HepG2 (cell line): ENCODE results near the gene TIMM13. TPM values are rescaled to one million over a fixed set of nuclear protein-coding genes. Genes with fewer than 3 reads are reported as not detected.
A peak's percentile ranks its signal among the peaks of the same experiment; 100 is the strongest.

Source experiments
- FOXK2 ChIP-seq: fragments of 450-650 bp; IDR thresholded peaks from 2 replicates; pipeline ENCODE4 v1.6.1; 2016
- GATA4 ChIP-seq: sonication (generic); IDR thresholded peaks from 2 replicates; pipeline ENCODE4 v1.6.1; 2016; ENCODE audit warnings: antibody characterized with exemption, low read depth, borderline replicate concordance
- HNRNPK ChIP-seq: fragments of 200-400 bp; formaldehyde crosslinking; IDR thresholded peaks from 2 replicates; pipeline ENCODE4 v1.6.1; 2018; ENCODE audit warnings: low read length, low read depth, moderate library complexity, mild to moderate bottlenecking; ENCODE audit not compliant: poor library complexity, severe bottlenecking
- JUND ChIP-seq: sonication (generic); formaldehyde crosslinking; IDR thresholded peaks from 2 replicates; pipeline ENCODE4 v1.8.0; 2022; ENCODE audit warnings: mild to moderate bottlenecking, missing genetic modification reagents
- MXD4 ChIP-seq: IDR thresholded peaks from 2 replicates; pipeline ENCODE4 v1.6.1; 2016; ENCODE audit warnings: mild to moderate bottlenecking, missing biosample characterization, missing genetic modification reagents
- NFE2 ChIP-seq: sonication (generic); formaldehyde crosslinking; IDR thresholded peaks from 2 replicates; pipeline ENCODE4 v1.4.0; 2020; ENCODE audit warnings: missing genetic modification reagents
- NR2F1 ChIP-seq, 2 experiments: fragments of 450-650 bp in 1 of 2; formaldehyde crosslinking in 1 of 2; IDR thresholded peaks; 2 replicates each; pipeline versions ENCODE4 v1.5.0 to v1.6.1; 2016 to 2020; ENCODE audit warnings: mild to moderate bottlenecking in 1 of 2, missing compliant biosample characterization in 1 of 2, missing genetic modification reagents in 1 of 2, moderate library complexity in 1 of 2
- RFX5 ChIP-seq: IDR thresholded peaks from 2 replicates; pipeline ENCODE4 v1.6.1; 2011; ENCODE audit warnings: low read depth, low read length, improper control_type of control experiment
- SATB2 ChIP-seq: sonication (generic); formaldehyde crosslinking; IDR thresholded peaks from 2 replicates; pipeline ENCODE4 v1.5.0; 2020; ENCODE audit warnings: missing genetic modification reagents
- SRSF1 ChIP-seq: fragments of 200-400 bp; formaldehyde crosslinking; optimal IDR thresholded peaks from 2 replicates; pipeline ENCODE3; 2017; ENCODE audit warnings: mild to moderate bottlenecking, low read depth, low read length, moderate library complexity
- TOPORS ChIP-seq: sonication (generic); formaldehyde crosslinking; IDR thresholded peaks from 2 replicates; pipeline ENCODE4 v1.8.0; 2023; ENCODE audit warnings: mild to moderate bottlenecking, missing genetic modification reagents
- ZNF230 ChIP-seq: sonication (generic); formaldehyde crosslinking; IDR thresholded peaks from 2 replicates; pipeline ENCODE4 v1.4.0; 2020; ENCODE audit warnings: mild to moderate bottlenecking, missing genetic modification reagents
- ZNF234 ChIP-seq: sonication (generic); formaldehyde crosslinking; conservative IDR thresholded peaks from 2 replicates; pipeline ENCODE4 v1.5.1; 2020; ENCODE audit warnings: mild to moderate bottlenecking, missing genetic modification reagents
- ZNF33A ChIP-seq: sonication (generic); formaldehyde crosslinking; IDR thresholded peaks from 2 replicates; pipeline ENCODE4 v1.5.1; 2020; ENCODE audit warnings: missing genetic modification reagents, mild to moderate bottlenecking, moderate library complexity, borderline replicate concordance
- ZNF570 ChIP-seq: sonication (generic); formaldehyde crosslinking; IDR thresholded peaks from 2 replicates; pipeline ENCODE4 v1.4.0; 2020; ENCODE audit warnings: mild to moderate bottlenecking, missing genetic modification reagents, borderline replicate concordance
- ZNF577 ChIP-seq: sonication (generic); formaldehyde crosslinking; IDR thresholded peaks from 2 replicates; pipeline ENCODE4 v1.4.0; 2020; ENCODE audit warnings: mild to moderate bottlenecking, low read depth, missing genetic modification reagents, borderline replicate concordance
- ZNF776 ChIP-seq: sonication (generic); formaldehyde crosslinking; IDR thresholded peaks from 2 replicates; pipeline ENCODE4 v1.4.0; 2020; ENCODE audit warnings: mild to moderate bottlenecking, missing genetic modification reagents
- polyA plus RNA-seq, 8 experiments: library from polyadenylated mRNA; depleted of rRNA in 3 of 8; stranded (reverse) in 7 of 8; unstranded in 1 of 8; fragments of >200 nt; fragmentation: Illumina TruSeq in 4 of 8; extraction: Trizol in 4 of 8; gene quantifications; 2 replicates each; pipeline versions ENCODE4 v1.2.1 to v1.2.3, GENCODE V29; 2011 to 2016; ENCODE audit warnings: low read depth in 4 of 8, missing spikeins in 1 of 8, mixed read lengths in 1 of 8; ENCODE audit not compliant: insufficient read depth in 1 of 8
- total RNA-seq, 5 experiments: library from RNA; depleted of rRNA; stranded (reverse); fragments of >200 nt; fragmentation: Illumina TruSeq; extraction: Trizol; gene quantifications; 2 replicates each; pipeline ENCODE4 v1.2.3, GENCODE V29; 2016; ENCODE audit warnings: low read depth in 1 of 5
- TF ChIP-seq, protein P1 (sequence below): fragments of 450-650 bp; IDR thresholded peaks from 2 replicates; pipeline ENCODE4 v1.6.1; 2016
- TF ChIP-seq, protein P2 (sequence below): sonication (generic); formaldehyde crosslinking; conservative IDR thresholded peaks from 2 replicates; pipeline ENCODE4 v1.8.0; 2022; ENCODE audit warnings: mild to moderate bottlenecking, moderate library complexity, missing genetic modification reagents
- TF ChIP-seq, protein P3 (sequence below): sonication (generic); formaldehyde crosslinking; IDR thresholded peaks from 2 replicates; pipeline ENCODE4 v1.8.0; 2022; ENCODE audit warnings: missing genetic modification reagents, low read depth, mild to moderate bottlenecking, borderline replicate concordance
- TF ChIP-seq, protein P4 (sequence below): IDR thresholded peaks from 2 replicates; pipeline ENCODE4 v1.6.1; 2016; ENCODE audit warnings: mild to moderate bottlenecking
- TF ChIP-seq, protein P5 (sequence below): sonication (generic); formaldehyde crosslinking; IDR thresholded peaks from 2 replicates; pipeline ENCODE4 v1.8.0; 2023; ENCODE audit warnings: mild to moderate bottlenecking, missing genetic modification reagents

The TIMM13 gene
- total and polyA plus RNA-seq, 2 of the 13 experiments (the other 11 are each of a cell fraction or from before 2014, with no cell fraction given) = 48.4 to 108 TPM

DNA sequence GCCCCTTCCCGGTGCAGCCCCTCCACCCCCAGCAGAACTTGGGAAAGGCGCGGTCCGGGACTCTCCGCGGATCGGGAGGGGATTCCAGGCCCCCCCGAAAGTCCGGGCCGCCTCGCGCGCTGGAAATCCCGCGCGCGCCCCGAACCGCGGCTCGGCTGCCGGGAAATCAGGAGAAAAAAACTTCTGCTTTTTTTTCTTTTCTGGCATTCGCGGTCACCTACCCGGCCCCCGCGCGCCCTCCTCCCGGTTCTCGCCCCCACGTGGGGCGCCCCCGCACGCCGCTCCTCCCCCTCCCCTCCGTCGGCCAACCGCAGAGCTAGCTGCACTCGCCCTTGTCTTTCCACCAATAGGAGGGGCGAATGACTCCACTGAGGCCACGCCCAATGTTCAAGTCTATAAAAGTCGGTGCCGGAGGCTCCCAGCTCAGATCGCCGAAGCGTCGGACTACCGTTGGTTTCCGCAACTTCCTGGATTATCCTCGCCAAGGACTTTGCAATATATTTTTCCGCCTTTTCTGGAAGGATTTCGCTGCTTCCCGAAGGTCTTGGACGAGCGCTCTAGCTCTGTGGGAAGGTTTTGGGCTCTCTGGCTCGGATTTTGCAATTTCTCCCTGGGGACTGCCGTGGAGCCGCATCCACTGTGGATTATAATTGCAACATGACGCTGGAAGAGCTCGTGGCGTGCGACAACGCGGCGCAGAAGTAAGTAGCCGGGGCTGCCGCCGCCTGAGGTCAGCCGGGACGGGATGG, 48.5 kb upstream of the TIMM13 start, which contains the start of gene GADD45B (continued):
- TF ChIP-seq HNRNPK (no peak), ZNF570 (no peak), GATA4 (peak; percentile 97), NFE2 (no peak), TOPORS (0 out of 2 replicates have a peak, but pooled peaks have one; percentile 57), ZNF577 (CRISPR knock-in tag) (no peak), SATB2 (peak; percentile 49; the same call in 1 of the 2 replicates), ZNF234 (CRISPR knock-in tag) (no peak), ZNF33A (CRISPR knock-in tag) (no peak; the same call in 1 of the 2 replicates), JUND (CRISPR knock-in tag) (no peak), ZNF230 (0 out of 2 replicates have a peak, but pooled peaks have one; percentile 11), NR2F1 (CRISPR knock-in tag; IDR thresholded peaks at IDR 0.05) (no peak), SRSF1 (no peak), ZNF776 (CRISPR knock-in tag) (no peak; the same call in 1 of the 2 replicates), RFX5 (peak; percentile 40; the same call in 1 of the 2 replicates), FOXK2 (no peak), MXD4 (CRISPR knock-in tag) (peak; percentile 69)
- TF ChIP-seq, protein P1, sequence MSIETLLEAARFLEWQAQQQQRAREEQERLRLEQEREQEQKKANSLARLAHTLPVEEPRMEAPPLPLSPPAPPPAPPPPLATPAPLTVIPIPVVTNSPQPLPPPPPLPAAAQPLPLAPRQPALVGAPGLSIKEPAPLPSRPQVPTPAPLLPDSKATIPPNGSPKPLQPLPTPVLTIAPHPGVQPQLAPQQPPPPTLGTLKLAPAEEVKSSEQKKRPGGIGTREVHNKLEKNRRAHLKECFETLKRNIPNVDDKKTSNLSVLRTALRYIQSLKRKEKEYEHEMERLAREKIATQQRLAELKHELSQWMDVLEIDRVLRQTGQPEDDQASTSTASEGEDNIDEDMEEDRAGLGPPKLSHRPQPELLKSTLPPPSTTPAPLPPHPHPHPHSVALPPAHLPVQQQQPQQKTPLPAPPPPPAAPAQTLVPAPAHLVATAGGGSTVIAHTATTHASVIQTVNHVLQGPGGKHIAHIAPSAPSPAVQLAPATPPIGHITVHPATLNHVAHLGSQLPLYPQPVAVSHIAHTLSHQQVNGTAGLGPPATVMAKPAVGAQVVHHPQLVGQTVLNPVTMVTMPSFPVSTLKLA = peak; percentile 83
- TF ChIP-seq, protein P2, sequence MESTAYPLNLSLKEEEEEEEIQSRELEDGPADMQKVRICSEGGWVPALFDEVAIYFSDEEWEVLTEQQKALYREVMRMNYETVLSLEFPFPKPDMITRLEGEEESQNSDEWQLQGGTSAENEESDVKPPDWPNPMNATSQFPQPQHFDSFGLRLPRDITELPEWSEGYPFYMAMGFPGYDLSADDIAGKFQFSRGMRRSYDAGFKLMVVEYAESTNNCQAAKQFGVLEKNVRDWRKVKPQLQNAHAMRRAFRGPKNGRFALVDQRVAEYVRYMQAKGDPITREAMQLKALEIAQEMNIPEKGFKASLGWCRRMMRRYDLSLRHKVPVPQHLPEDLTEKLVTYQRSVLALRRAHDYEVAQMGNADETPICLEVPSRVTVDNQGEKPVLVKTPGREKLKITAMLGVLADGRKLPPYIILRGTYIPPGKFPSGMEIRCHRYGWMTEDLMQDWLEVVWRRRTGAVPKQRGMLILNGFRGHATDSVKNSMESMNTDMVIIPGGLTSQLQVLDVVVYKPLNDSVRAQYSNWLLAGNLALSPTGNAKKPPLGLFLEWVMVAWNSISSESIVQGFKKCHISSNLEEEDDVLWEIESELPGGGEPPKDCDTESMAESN (CRISPR knock-in tag) = no peak
- TF ChIP-seq, protein P3, sequence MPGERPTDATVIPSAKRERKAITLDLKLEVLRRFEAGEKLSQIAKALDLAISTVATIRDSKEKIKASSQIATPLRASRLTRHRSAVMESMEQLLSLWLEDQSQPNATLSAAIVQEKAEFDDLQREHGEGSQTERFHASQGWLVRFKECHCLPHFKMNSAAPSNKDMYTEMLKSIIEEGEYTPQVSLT (CRISPR knock-in tag) = no peak
- TF ChIP-seq, protein P4, sequence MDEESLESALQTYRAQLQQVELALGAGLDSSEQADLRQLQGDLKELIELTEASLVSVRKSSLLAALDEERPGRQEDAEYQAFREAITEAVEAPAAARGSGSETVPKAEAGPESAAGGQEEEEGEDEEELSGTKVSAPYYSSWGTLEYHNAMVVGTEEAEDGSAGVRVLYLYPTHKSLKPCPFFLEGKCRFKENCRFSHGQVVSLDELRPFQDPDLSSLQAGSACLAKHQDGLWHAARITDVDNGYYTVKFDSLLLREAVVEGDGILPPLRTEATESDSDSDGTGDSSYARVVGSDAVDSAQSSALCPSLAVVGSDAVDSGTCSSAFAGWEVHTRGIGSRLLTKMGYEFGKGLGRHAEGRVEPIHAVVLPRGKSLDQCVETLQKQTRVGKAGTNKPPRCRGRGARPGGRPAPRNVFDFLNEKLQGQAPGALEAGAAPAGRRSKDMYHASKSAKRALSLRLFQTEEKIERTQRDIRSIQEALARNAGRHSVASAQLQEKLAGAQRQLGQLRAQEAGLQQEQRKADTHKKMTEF (CRISPR knock-in tag) = peak; percentile 79
- TF ChIP-seq, protein P5, sequence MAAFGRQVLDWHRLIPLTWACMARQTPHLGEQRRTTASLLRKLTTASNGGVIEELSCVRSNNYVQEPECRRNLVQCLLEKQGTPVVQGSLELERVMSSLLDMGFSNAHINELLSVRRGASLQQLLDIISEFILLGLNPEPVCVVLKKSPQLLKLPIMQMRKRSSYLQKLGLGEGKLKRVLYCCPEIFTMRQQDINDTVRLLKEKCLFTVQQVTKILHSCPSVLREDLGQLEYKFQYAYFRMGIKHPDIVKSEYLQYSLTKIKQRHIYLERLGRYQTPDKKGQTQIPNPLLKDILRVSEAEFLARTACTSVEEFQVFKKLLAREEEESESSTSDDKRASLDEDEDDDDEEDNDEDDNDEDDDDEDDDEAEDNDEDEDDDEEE (CRISPR knock-in tag) = peak; percentile 70; the same call in 1 of the 2 replicates
